ENCODE measurements around the gene FKBP9. TPM values are rescaled to one million over a fixed set of nuclear protein-coding genes. Genes with fewer than 3 reads are reported as not detected.

FKBP9 gene
- total and polyA plus RNA-seq, 11 donors, result 37.1 to 146 (median 121) TPM

DNA sequence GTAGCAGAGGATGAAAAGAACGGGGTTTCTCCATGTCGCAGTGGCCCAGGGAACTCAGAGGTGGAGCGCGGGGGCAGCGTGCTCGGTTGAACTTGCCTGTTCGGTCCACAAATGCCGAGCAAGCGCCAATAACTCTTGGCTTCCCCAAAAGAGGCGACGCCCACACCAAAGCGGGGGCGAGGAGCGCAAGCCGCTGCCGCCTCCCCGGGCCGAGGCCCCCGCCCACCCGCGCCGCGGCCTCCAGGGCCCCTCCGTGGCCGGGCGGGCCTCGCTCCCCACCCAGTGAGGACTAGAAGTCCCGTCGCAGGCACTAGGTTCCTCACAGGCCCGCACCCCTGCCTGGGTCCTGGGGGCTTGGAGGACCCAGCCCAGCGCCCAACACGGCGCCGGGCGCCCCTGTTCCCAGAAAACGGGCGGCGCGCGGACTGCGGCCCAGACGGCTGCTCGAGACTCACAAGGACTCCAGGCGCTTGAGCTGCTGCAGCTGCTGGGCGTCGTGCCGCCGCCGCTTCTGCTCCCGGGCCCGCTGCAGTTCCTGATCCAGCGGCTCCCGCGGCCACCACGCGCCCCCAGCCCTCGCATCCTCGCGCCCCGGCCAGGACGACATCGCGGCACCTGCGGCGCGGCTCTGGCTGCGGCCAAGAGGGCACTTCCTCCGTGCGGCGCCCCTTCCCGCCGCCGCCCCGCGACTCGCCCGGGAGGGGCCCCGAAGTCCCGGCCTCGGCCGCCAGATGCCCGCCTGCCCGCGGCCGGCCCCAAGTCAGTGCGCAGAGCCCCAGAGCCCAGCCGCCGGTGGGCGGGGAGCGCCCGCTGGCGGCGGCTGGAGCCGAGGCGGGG, 14.6 kb upstream of the FKBP9 start:
- H3K9me3 ChIP-seq, result peaks cover 0 to 13% (median 0%) of the 10 kb centered on the region in 12 donors
- intact Hi-C loops (cut with DNase I), result loop anchor here (1.0 to 10.0 kb wide), 17 partner anchors 14 to 165 kb away; partner anchors contain the start of genes KBTBD2 (in 4 of the 10), FKBP9 (in 2 of the 10) and RP9 (in 1 of the 10)
- no peaks in the 10 kb centered on the region for H3K27me3 ChIP-seq
- ATAC-seq (peak; percentile 44 to 98 (median 94)), DNase-seq (peak; percentile 83 to 90 (median 87))
- peak overlapping the region; percentile 61 to 95 (median 83) for H3K4me3 ChIP-seq
- H3K36me3 ChIP-seq, result peaks cover 0 to 2% (median 0%) of the 10 kb centered on the region in 9 donors
- peak in 1 of 2 donors; percentile 25 for TF ChIP-seq POLR2A (IDR thresholded peaks at IDR 0.05)
- TF ChIP-seq, protein P1, sequence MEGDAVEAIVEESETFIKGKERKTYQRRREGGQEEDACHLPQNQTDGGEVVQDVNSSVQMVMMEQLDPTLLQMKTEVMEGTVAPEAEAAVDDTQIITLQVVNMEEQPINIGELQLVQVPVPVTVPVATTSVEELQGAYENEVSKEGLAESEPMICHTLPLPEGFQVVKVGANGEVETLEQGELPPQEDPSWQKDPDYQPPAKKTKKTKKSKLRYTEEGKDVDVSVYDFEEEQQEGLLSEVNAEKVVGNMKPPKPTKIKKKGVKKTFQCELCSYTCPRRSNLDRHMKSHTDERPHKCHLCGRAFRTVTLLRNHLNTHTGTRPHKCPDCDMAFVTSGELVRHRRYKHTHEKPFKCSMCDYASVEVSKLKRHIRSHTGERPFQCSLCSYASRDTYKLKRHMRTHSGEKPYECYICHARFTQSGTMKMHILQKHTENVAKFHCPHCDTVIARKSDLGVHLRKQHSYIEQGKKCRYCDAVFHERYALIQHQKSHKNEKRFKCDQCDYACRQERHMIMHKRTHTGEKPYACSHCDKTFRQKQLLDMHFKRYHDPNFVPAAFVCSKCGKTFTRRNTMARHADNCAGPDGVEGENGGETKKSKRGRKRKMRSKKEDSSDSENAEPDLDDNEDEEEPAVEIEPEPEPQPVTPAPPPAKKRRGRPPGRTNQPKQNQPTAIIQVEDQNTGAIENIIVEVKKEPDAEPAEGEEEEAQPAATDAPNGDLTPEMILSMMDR (IDR thresholded peaks at IDR 0.05), result peak in 9 of 12 donors; percentile 62 to 83 (median 75)
- 0 to 6% (median 0%) methylated on average over 10 to 95 of the region's 95 CpGs for whole genome bisulfite sequencing, 4 donors
- peaks cover 2 to 41% (median 20%) of the 10 kb centered on the region in 12 donors for H3K4me1 ChIP-seq
- peak overlapping the region; percentile 84 to 99 (median 97) for H3K27ac ChIP-seq

DNA sequence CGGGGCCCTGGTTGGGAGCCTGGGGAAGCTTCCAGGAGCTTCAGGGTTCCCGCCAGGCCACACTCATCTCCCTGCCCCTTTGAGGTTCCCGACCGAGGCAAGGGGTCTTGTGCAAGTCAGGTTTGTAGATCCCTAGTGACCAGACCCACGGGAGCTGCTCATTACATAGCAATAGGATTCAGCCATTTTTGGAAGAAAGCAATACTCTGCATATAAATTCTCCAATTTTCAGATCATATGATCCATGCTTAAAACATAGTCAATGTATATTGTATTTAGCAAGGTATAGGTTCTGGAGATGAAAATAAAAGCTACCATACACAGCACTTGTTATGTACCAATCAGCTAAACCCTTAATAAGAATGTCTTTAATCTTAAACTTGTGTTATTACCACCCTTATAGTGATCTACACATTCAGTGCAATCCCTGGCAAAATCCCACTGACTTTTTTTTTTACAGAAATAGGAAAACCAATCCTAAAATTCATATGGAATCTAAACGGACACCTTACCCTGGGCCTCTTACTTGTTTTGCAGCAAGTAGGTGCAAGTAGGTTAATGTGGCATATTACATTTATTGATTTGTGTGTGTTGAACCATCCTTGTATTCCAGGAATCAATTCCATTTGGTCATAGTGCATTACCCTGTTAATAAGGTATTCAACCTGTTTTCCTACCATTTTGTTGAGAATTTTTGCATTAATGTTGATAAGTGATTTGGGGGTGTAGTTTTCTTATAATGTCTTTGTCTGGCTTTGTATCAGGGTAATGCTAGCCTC, 13.8 kb upstream of the FKBP9 start:
- peak in 1 of 4 donors; percentile 70 for ATAC-seq
- Histone ChIP-seq H3K36me3 (peaks cover 0 to 2% (median 0%) of the 10 kb centered on the region in 9 donors), H3K27ac (peak overlapping the region; percentile 84 to 99 (median 97)), H3K4me3 (peak overlapping the region; percentile 61 to 95 (median 83)), H3K4me1 (peaks cover 0 to 33% (median 13%) of the 10 kb centered on the region in 12 donors), H3K27me3 (no peaks in the 10 kb centered on the region), H3K9me3 (peaks cover 0 to 21% (median 7%) of the 10 kb centered on the region in 12 donors)
- intact Hi-C loops (cut with DNase I), result loop anchor here (1.0 to 10.0 kb wide), 17 partner anchors 13 to 164 kb away; partner anchors contain the start of genes KBTBD2 (in 4 of the 10), FKBP9 (in 2 of the 10) and RP9 (in 1 of the 10)
- TF ChIP-seq, protein P1 (IDR thresholded peaks at IDR 0.05), result peak in 3 of 12 donors; percentile 48 to 62 (median 52)
- TF ChIP-seq POLR2A (IDR thresholded peaks at IDR 0.05), result no peak
- DNase-seq, result no peak
- 12 to 15% (median 13%) methylated on average over 5 to 6 of the region's 6 CpGs for WGBS, 4 donors

DNA sequence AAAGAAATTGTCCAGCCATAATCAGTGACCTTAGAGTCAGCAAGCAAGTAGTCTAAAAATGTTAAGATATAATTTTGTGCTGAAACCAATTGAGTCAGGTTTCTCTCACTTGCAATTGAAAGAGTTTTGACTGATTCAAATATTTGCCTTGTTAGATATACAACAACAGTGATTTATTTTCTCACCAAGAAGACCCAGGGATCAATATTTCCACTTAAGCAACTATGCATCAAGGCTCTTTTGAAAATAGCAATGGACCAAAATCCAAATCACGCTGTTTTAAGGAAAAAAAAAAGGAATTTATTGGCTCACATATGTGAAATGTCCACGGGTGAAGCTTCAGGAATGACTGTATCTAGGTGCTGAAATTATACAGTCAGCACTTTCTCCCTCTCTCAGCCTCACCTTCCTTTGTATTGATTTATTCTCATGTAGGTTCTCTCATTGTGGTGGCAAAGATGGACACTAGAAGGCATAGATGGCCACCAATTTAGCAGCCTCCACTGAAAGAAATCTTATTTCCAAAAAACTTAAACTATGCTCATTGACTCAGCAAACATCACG, 9.7 kb upstream of the FKBP9 start:
- WGBS, 4 donors, result 82 to 92% (median 89%) methylated on average over 3 of the region's 3 CpGs
- peaks cover 0 to 6% (median 1%) of the 10 kb centered on the region in 12 donors for H3K4me1 ChIP-seq
- DNase-seq (no peak), ATAC-seq (no peak)
- no peak for TF ChIP-seq POLR2A (IDR thresholded peaks at IDR 0.05)
- TF ChIP-seq, protein P1 (IDR thresholded peaks at IDR 0.05), result no peak
- no peak overlapping the region for H3K4me3 ChIP-seq
- peaks cover 0 to 28% (median 8%) of the 10 kb centered on the region in 12 donors for H3K9me3 ChIP-seq
- no peak overlapping the region for H3K27ac ChIP-seq
- no peaks in the 10 kb centered on the region for H3K36me3 ChIP-seq
- intact Hi-C loops (cut with DNase I), result loop anchor here in 6 of 10 donors (5.0 to 10.0 kb wide), 6 partner anchors 63 to 160 kb away; partner anchors contain the start of gene RP9 (in 1 of the 6)
- no peaks in the 10 kb centered on the region for H3K27me3 ChIP-seq

All from heart left ventricle (tissue), 16 donors.